K562 (cell line): ENCODE data around the gene KCNN3.

Source experiments
- ADNP ChIP-seq: fragments of 200-800 bp; sonication (Bioruptor generic); IDR thresholded peaks from 2 replicates; pipeline ENCODE4 v1.6.1; 2016; ENCODE audit warnings: missing genetic modification characterization, missing compliant biosample characterization
- POLR2AphosphoS5 ChIP-seq: IDR thresholded peaks from 2 replicates; pipeline ENCODE4 v1.6.1; 2011; ENCODE audit warnings: mild to moderate bottlenecking, low read depth, low read length, moderate library complexity; ENCODE audit not compliant: control insufficient read depth, insufficient read depth
- SRF ChIP-seq, 2 experiments: fragments of 250-450, 450-650 bp in 1 of 2; sonication (Bioruptor Pico) in 1 of 2; sonication (generic) in 1 of 2; formaldehyde crosslinking; IDR thresholded peaks; 2 replicates each; pipeline versions ENCODE4 v1.5.0 to v1.5.1; 2020 to 2022; ENCODE audit warnings: mild to moderate bottlenecking in 1 of 2, missing genetic modification reagents in 1 of 2
- ZZZ3 ChIP-seq: fragments of 450-650 bp; IDR thresholded peaks from 2 replicates; pipeline ENCODE4 v1.6.1; 2016; ENCODE audit warnings: antibody characterized with exemption, mild to moderate bottlenecking, moderate library complexity
- TF ChIP-seq, protein P1 (sequence below), 3 experiments: IDR thresholded peaks in 2 of 3; conservative IDR thresholded peaks in 1 of 3; 2 replicates each; pipeline ENCODE4 v1.5.1; 2011 to 2012; ENCODE audit warnings: low read length in 3 of 3, mild to moderate bottlenecking in 3 of 3, control low read depth in 2 of 3, improper control_type of control experiment in 1 of 3, inconsistent platforms in 1 of 3, low read depth in 1 of 3, mixed read lengths in 1 of 3, moderate library complexity in 1 of 3; ENCODE audit not compliant: insufficient read depth in 2 of 3
- TF ChIP-seq, protein P2 (sequence below): sonication (generic); formaldehyde crosslinking; IDR thresholded peaks from 2 replicates; pipeline ENCODE4 v1.8.1; 2023; ENCODE audit warnings: missing genetic modification reagents, mild to moderate bottlenecking, borderline replicate concordance

DNA sequence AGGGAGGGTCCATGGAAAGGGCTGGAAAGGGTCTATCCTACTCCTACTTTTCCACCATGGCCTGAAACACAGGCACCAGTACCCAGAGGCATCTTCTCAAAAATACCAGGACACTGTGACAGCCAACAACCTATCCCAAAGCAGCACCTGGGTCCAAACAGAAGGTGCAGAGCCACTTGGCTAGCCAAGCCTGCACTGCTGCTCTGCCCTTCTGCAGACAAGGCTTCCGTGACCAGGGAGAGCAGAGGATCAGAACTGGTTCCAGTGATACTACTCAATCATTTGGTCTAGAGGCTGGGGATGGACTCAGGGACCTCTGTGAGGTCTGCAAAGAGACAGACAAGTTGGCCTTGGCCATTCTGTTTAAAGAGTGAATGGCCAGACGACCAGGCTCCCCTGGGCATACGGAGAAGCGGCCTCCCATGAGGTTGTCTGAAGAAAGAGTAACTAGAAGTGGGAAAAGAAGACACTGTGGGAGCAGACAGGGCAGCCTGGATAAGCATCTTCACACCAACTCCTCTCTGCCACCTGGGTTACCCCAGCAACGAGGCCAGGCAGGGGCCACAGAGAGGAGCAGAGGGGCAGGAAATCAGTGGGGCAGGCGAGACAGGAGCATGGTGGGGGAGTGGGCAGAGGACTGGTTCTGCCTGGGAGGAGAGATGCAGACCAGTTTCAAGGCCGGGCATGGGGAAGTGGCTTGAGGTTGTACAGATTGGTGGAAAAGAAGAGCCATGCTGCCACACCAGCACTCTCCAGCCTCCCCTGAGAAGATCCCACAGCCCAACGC is 5.7 kb downstream of the KCNN3 start:
- TF ChIP-seq, protein P1, sequence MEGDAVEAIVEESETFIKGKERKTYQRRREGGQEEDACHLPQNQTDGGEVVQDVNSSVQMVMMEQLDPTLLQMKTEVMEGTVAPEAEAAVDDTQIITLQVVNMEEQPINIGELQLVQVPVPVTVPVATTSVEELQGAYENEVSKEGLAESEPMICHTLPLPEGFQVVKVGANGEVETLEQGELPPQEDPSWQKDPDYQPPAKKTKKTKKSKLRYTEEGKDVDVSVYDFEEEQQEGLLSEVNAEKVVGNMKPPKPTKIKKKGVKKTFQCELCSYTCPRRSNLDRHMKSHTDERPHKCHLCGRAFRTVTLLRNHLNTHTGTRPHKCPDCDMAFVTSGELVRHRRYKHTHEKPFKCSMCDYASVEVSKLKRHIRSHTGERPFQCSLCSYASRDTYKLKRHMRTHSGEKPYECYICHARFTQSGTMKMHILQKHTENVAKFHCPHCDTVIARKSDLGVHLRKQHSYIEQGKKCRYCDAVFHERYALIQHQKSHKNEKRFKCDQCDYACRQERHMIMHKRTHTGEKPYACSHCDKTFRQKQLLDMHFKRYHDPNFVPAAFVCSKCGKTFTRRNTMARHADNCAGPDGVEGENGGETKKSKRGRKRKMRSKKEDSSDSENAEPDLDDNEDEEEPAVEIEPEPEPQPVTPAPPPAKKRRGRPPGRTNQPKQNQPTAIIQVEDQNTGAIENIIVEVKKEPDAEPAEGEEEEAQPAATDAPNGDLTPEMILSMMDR (IDR thresholded peaks at IDR 0.05 in 2 of 3, conservative IDR thresholded peaks at IDR 0.05 in 1 of 3; ENCODE audit: insufficient read depth in 2 of 3, low read depth in 1 of 3, low read length in 3 of 3) = no peak
- no peak for TF ChIP-seq POLR2AphosphoS5
- no peak for TF ChIP-seq ZZZ3
- TF ChIP-seq SRF (CRISPR knock-in tag; IDR thresholded peaks at IDR 0.05) = no peak
- TF ChIP-seq ADNP (tag) = no peak
- TF ChIP-seq, protein P2, sequence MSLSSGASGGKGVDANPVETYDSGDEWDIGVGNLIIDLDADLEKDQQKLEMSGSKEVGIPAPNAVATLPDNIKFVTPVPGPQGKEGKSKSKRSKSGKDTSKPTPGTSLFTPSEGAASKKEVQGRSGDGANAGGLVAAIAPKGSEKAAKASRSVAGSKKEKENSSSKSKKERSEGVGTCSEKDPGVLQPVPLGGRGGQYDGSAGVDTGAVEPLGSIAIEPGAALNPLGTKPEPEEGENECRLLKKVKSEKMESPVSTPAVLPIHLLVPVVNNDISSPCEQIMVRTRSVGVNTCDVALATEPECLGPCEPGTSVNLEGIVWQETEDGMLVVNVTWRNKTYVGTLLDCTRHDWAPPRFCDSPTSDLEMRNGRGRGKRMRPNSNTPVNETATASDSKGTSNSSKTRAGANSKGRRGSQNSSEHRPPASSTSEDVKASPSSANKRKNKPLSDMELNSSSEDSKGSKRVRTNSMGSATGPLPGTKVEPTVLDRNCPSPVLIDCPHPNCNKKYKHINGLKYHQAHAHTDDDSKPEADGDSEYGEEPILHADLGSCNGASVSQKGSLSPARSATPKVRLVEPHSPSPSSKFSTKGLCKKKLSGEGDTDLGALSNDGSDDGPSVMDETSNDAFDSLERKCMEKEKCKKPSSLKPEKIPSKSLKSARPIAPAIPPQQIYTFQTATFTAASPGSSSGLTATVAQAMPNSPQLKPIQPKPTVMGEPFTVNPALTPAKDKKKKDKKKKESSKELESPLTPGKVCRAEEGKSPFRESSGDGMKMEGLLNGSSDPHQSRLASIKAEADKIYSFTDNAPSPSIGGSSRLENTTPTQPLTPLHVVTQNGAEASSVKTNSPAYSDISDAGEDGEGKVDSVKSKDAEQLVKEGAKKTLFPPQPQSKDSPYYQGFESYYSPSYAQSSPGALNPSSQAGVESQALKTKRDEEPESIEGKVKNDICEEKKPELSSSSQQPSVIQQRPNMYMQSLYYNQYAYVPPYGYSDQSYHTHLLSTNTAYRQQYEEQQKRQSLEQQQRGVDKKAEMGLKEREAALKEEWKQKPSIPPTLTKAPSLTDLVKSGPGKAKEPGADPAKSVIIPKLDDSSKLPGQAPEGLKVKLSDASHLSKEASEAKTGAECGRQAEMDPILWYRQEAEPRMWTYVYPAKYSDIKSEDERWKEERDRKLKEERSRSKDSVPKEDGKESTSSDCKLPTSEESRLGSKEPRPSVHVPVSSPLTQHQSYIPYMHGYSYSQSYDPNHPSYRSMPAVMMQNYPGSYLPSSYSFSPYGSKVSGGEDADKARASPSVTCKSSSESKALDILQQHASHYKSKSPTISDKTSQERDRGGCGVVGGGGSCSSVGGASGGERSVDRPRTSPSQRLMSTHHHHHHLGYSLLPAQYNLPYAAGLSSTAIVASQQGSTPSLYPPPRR (CRISPR knock-in tag) = no peak
